Smooth muscle cell (in vitro differentiated cells): Measurements from ENCODE around the gene SMG6. TPM values are rescaled to one million over a fixed set of nuclear protein-coding genes. Genes with fewer than 3 reads are reported as not detected.
A peak's percentile ranks its signal among the peaks of the same experiment; 100 is the strongest.

ENCODE experiments used
- DNase-seq: peaks from one replicate; lab custom pipeline; 2025; ENCODE audit not compliant: unreplicated experiment; lab: John Stamatoyannopoulos, UW
- H2AFZ ChIP-seq: fragments of 200-600 bp; sonication (generic); 2 replicates; pipeline ENCODE4 v1.6.0; 2016; ENCODE audit warnings: antibody characterized with exemption, low read depth, mild to moderate bottlenecking
- H3F3A ChIP-seq: fragments of 200-600 bp; sonication (generic); 2 replicates; pipeline ENCODE4 v1.6.0; 2017; ENCODE audit warnings: antibody characterized with exemption, low read depth
- H3K27ac ChIP-seq: fragments of 200-600 bp; sonication (generic); 2 replicates; pipeline ENCODE4 v1.5.1; 2016; ENCODE audit warnings: low read depth, mild to moderate bottlenecking
- H3K27me3 ChIP-seq: fragments of 200-600 bp; sonication (generic); 2 replicates; pipeline ENCODE4 v1.6.1; 2016; ENCODE audit warnings: low read depth, mild to moderate bottlenecking
- H3K36me3 ChIP-seq: fragments of 200-600 bp; sonication (generic); 2 replicates; pipeline ENCODE4 v1.5.1; 2016; ENCODE audit warnings: low read depth
- H3K4me1 ChIP-seq: fragments of 200-600 bp; sonication (generic); 2 replicates; pipeline ENCODE4 v1.5.1; 2016; ENCODE audit warnings: low read depth
- H3K4me2 ChIP-seq: fragments of 200-600 bp; sonication (generic); 2 replicates; pipeline ENCODE4 v1.6.0; 2016; ENCODE audit warnings: mild to moderate bottlenecking
- H3K4me3 ChIP-seq: fragments of 200-600 bp; sonication (generic); 2 replicates; pipeline ENCODE4 v1.5.1; 2016; ENCODE audit warnings: mild to moderate bottlenecking
- H3K79me2 ChIP-seq: fragments of 200-600 bp; sonication (generic); 2 replicates; pipeline ENCODE4 v1.6.0; 2016; ENCODE audit warnings: low read depth, mild to moderate bottlenecking
- H3K9ac ChIP-seq: fragments of 200-600 bp; sonication (generic); 2 replicates; pipeline ENCODE4 v1.6.0; 2016; ENCODE audit warnings: low read depth
- H3K9me3 ChIP-seq: fragments of 200-600 bp; sonication (generic); replicated peaks from 2 replicates; pipeline ENCODE4 v1.5.1; 2016; ENCODE audit warnings: low read depth
- H4K20me1 ChIP-seq: fragments of 200-600 bp; sonication (generic); 2 replicates; pipeline ENCODE4 v1.6.0; 2016; ENCODE audit warnings: low read depth
- WGBS: methylation state at CpG from one replicate; pipeline ENCODE4 v1.1.7; 2016; ENCODE audit warnings: low lambda C conversion rate; 5-methylcytosine and 5-hydroxymethylcytosine counted together
- polyA plus RNA-seq: library from polyadenylated mRNA; unstranded; fragments of >200 nt; fragmentation: Nextera tagmentation; extraction: Ambion mirVana; gene quantifications from 2 replicates; pipeline ENCODE4 v1.2.1, GENCODE V29; 2016
- total RNA-seq: library from RNA; depleted of rRNA; stranded (reverse); fragments of >200 nt; gene quantifications from 2 replicates; pipeline ENCODE4 v1.2.3, GENCODE V29; 2014
- TF ChIP-seq, protein P1 (sequence below): fragments of 200-600 bp; sonication (generic); IDR thresholded peaks from 2 replicates; pipeline ENCODE4 v1.5.1; 2017; ENCODE audit warnings: borderline replicate concordance, mild to moderate bottlenecking, antibody characterized with exemption; ENCODE audit not compliant: insufficient read depth, poor library complexity, severe bottlenecking

SMG6 gene
- total and polyA plus RNA-seq, 2 experiments from 2014 or later, result 10.6 to 21.4 TPM

DNA sequence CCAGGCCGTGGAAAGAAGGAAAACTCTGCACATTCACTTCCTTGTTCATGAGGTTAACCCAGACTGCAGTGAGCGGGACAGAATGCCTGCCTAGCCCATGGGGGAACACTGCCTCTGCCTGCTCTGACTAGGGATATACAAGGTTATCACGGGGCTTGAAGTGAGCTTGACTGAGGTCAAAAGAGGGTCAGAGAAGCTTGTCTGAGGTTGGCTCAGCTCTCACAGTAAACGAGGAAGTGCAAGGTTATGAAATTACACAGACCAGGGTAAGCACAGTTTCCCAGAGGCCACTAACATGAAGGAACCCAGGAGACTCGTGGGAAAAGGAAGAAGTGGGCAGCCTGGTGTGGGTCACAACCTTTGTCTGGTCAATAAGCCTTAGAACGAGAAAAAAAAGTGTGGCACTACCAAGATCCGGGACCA, 220.0 kb downstream of the SMG6 start:
- peak overlapping the region; percentile 84 for H3K27ac ChIP-seq
- H3K79me2 ChIP-seq, result no peaks in the 10 kb centered on the region
- H3K9ac ChIP-seq, result no peak overlapping the region
- H3K4me2 ChIP-seq, result no peak overlapping the region
- H4K20me1 ChIP-seq, result no peaks in the 10 kb centered on the region
- H3F3A ChIP-seq, result peaks cover 24% of the 10 kb centered on the region
- TF ChIP-seq, protein P1, sequence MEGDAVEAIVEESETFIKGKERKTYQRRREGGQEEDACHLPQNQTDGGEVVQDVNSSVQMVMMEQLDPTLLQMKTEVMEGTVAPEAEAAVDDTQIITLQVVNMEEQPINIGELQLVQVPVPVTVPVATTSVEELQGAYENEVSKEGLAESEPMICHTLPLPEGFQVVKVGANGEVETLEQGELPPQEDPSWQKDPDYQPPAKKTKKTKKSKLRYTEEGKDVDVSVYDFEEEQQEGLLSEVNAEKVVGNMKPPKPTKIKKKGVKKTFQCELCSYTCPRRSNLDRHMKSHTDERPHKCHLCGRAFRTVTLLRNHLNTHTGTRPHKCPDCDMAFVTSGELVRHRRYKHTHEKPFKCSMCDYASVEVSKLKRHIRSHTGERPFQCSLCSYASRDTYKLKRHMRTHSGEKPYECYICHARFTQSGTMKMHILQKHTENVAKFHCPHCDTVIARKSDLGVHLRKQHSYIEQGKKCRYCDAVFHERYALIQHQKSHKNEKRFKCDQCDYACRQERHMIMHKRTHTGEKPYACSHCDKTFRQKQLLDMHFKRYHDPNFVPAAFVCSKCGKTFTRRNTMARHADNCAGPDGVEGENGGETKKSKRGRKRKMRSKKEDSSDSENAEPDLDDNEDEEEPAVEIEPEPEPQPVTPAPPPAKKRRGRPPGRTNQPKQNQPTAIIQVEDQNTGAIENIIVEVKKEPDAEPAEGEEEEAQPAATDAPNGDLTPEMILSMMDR, result no peak
- H3K27me3 ChIP-seq, result no peaks in the 10 kb centered on the region
- H2AFZ ChIP-seq, result no peak overlapping the region
- DNase-seq, result no peak
- H3K4me3 ChIP-seq, result no peak overlapping the region
- H3K4me1 ChIP-seq, result no peaks in the 10 kb centered on the region
- H3K36me3 ChIP-seq, result no peaks in the 10 kb centered on the region
- H3K9me3 ChIP-seq, result no peaks in the 10 kb centered on the region
- WGBS, result 63% methylated on average over 7 of the region's 7 CpGs

DNA sequence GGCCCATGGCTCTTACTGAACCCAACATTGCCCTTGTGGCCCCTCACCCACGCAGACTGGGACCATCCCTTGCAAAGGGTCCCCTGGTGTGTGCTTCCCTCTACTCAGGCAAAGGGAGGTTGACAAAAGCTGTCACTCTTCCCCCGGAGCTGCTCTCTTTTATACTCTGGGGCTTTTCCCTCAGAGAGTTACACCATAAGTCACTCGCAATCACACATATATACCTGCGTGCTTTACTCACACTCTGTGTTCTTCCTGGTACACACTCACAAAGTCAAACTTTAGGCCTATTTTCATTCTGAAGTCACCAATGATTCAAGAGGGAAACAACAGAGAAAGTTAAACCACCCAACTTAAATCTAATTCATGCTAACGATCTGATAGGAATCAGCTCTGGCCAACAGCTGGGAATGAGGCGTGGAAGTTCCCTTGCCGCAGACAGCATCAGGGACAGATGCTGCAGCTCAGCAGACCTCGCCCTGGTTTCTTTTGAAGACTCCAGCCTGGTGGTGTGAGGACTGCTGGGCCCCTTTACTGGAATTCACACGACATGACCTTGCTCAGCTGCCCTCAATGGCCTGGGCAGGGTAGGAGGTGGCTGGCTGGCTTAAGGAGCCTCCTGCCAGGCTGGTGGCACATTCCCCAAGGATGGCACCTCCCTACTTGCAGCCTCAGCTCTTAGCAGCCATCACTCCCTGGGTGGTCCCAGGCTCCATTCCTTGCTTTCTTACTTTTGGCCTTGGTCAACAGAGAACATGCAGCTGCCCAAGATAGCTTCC, 221.4 kb downstream of the SMG6 start:
- TF ChIP-seq, protein P1, result no peak
- H3F3A ChIP-seq, result peaks cover 24% of the 10 kb centered on the region
- H4K20me1 ChIP-seq, result no peaks in the 10 kb centered on the region
- no peak overlapping the region for H2AFZ ChIP-seq
- H3K4me3 ChIP-seq, result no peak overlapping the region
- peak overlapping the region; percentile 84 for H3K27ac ChIP-seq
- no peaks in the 10 kb centered on the region for H3K79me2 ChIP-seq
- no peaks in the 10 kb centered on the region for H3K36me3 ChIP-seq
- no peaks in the 10 kb centered on the region for H3K9me3 ChIP-seq
- H3K4me1 ChIP-seq, result no peaks in the 10 kb centered on the region
- peak overlapping the region; percentile 54 for H3K9ac ChIP-seq
- peak overlapping the region; percentile 55 for H3K4me2 ChIP-seq
- 59% methylated on average over 9 of the region's 9 CpGs for WGBS
- H3K27me3 ChIP-seq, result no peaks in the 10 kb centered on the region
- no peak for DNase-seq

DNA sequence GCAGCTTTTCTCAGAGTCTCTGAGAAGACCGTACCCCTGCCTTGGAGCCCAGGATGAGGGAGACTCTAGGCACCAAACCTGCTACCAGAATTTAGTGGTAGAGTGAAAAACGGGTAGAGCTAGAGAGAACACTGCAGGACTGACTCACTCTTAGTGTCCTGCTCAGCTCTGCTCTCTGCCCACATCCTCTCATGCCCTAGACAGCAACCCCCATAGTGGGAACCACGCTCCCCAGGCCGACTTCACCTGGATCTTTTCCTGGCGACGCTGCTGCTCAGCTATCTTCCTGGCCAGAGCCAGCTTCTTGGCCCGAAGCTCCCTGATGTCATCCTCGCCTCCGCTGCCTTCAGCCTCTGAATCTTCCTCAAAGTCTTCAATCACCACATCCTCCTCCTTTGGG, 222.0 kb downstream of the SMG6 start:
- Histone ChIP-seq H3K4me2 (peak overlapping the region; percentile 55), H3K9ac (peak overlapping the region; percentile 54)
- DNase-seq, result no peak

More for the DNA sequence above, 222.0 kb downstream of the SMG6 start:
- Histone ChIP-seq H3K36me3 (no peaks in the 10 kb centered on the region), H4K20me1 (no peaks in the 10 kb centered on the region), H3K4me1 (no peaks in the 10 kb centered on the region), H3K27ac (peak overlapping the region; percentile 84), H3K9me3 (no peaks in the 10 kb centered on the region), H2AFZ (no peak overlapping the region), H3K79me2 (no peaks in the 10 kb centered on the region), H3K27me3 (no peaks in the 10 kb centered on the region), H3F3A (peaks cover 26% of the 10 kb centered on the region), H3K4me3 (no peak overlapping the region)
- WGBS, result 75% methylated on average over 9 of the region's 9 CpGs
- TF ChIP-seq, protein P1, result no peak
